ENCODE results near the gene RAMP3. TPM values are rescaled to one million over a fixed set of nuclear protein-coding genes. Genes with fewer than 3 reads are reported as not detected.

Gene RAMP3
- total RNA-seq, 1 donor from 2014 or later: not detected

GRCh38 chr7:45215601-45216062, 58.0 kb downstream of the RAMP3 start:
- Mint-ChIP-seq H3K4me1 (ENCODE audit: low read depth) (no peaks in the 10 kb centered on the region), H3K4me3 (ENCODE audit: unreplicated experiment) (no peak overlapping the region), H3K9me3 (ENCODE audit: low read depth) (no peaks in the 10 kb centered on the region), H3K27ac (ENCODE audit: unreplicated experiment) (no peak overlapping the region), H3K27me3 (ENCODE audit: low read depth) (peaks cover 59% of the 10 kb centered on the region), H3K36me3 (ENCODE audit: low read depth) (no peaks in the 10 kb centered on the region)
- no peak for DNase-seq (ENCODE audit: low spot score)
- no peak for TF ChIP-seq CTCF (IDR thresholded peaks at IDR 0.05)

DNA sequence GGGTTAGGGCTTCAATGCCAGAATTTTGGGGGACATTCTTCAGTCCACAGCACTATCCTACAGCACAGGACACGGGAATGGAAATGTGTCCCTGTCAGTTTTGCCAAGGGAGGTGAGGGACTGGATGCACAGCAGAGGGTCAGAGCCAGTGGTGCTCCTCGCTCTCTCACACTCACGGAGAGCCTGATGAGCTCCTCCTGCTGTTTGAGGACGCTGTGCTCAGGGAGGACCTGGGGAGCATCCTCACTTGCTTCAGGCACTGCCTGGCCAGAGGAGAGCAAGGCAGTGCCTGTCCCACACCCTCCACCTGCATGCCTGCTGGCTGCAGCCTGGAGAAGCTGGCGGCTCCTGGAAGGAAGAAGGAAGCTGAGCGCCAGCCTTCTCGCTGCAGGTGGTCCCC, 58.6 kb downstream of the RAMP3 start:
- Mint-ChIP-seq H3K27ac (ENCODE audit: unreplicated experiment) (no peak overlapping the region), H3K27me3 (ENCODE audit: low read depth) (peaks cover 60% of the 10 kb centered on the region), H3K4me3 (ENCODE audit: unreplicated experiment) (no peak overlapping the region), H3K9me3 (ENCODE audit: low read depth) (no peaks in the 10 kb centered on the region), H3K36me3 (ENCODE audit: low read depth) (no peaks in the 10 kb centered on the region), H3K4me1 (ENCODE audit: low read depth) (no peaks in the 10 kb centered on the region)
- no peak for TF ChIP-seq CTCF (IDR thresholded peaks at IDR 0.05)
- DNase-seq (ENCODE audit: low spot score): no peak

- H3K4me1 Mint-ChIP-seq (ENCODE audit: low read depth): no peaks in the 10 kb centered on the region
- no peaks in the 10 kb centered on the region for H3K36me3 Mint-ChIP-seq (ENCODE audit: low read depth)
- no peak for DNase-seq (ENCODE audit: low spot score)
- peaks cover 60% of the 10 kb centered on the region for H3K27me3 Mint-ChIP-seq (ENCODE audit: low read depth)
- no peak for TF ChIP-seq CTCF (IDR thresholded peaks at IDR 0.05)
- no peak overlapping the region for H3K27ac Mint-ChIP-seq (ENCODE audit: unreplicated experiment)
- H3K4me3 Mint-ChIP-seq (ENCODE audit: unreplicated experiment): no peak overlapping the region
- no peaks in the 10 kb centered on the region for H3K9me3 Mint-ChIP-seq (ENCODE audit: low read depth)
Observed at GRCh38 chr7:45216622-45217165, 59.1 kb downstream of the RAMP3 start.

- TF ChIP-seq CTCF (IDR thresholded peaks at IDR 0.05): peak; percentile 64
- Mint-ChIP-seq H3K4me1 (ENCODE audit: low read depth) (no peaks in the 10 kb centered on the region), H3K27me3 (ENCODE audit: low read depth) (peaks cover 60% of the 10 kb centered on the region), H3K4me3 (ENCODE audit: unreplicated experiment) (no peak overlapping the region), H3K9me3 (ENCODE audit: low read depth) (no peaks in the 10 kb centered on the region), H3K27ac (ENCODE audit: unreplicated experiment) (no peak overlapping the region), H3K36me3 (ENCODE audit: low read depth) (no peaks in the 10 kb centered on the region)
- no peak for DNase-seq (ENCODE audit: low spot score)
Observed at GRCh38 chr7:45217358-45217757, 59.8 kb downstream of the RAMP3 start.

DNA sequence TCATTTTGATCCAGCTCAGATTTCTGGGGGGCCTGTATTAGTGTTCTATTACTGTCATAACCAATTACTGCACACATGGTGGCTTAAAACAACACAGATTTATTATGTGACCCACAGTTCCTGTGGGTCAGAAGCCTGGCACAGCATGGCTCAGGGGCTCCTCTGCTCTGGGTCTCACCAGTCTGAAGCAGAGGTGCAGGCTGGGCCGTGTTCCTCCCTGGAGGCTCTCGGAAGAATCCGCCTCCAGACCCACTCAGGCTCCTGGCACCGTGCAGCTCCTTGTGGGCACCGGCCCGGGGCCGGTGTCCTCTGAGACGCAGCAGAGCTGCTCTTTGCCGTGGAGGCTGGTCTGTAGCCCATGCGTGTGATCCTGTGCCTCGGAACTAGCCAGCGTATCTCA, 61.5 kb downstream of the RAMP3 start:
- Mint-ChIP-seq H3K36me3 (ENCODE audit: low read depth) (no peaks in the 10 kb centered on the region), H3K4me3 (ENCODE audit: unreplicated experiment) (no peak overlapping the region), H3K27me3 (ENCODE audit: low read depth) (peaks cover 62% of the 10 kb centered on the region), H3K9me3 (ENCODE audit: low read depth) (no peaks in the 10 kb centered on the region), H3K4me1 (ENCODE audit: low read depth) (no peaks in the 10 kb centered on the region), H3K27ac (ENCODE audit: unreplicated experiment) (no peak overlapping the region)
- no peak for DNase-seq (ENCODE audit: low spot score)
- no peak for TF ChIP-seq CTCF (IDR thresholded peaks at IDR 0.05)

Data from chondrocyte (in vitro differentiated cells).